Adrenal gland (tissue), 12 donors: Measurements from ENCODE around the gene POGZ. TPM values are rescaled to one million over a fixed set of nuclear protein-coding genes. Genes with fewer than 3 reads are reported as not detected.

ENCODE experiments used
- DNase-seq, 7 donors: peaks; one replicate each; pipeline ENCODE4 v3.0.0-alpha.2; 2019 to 2020
- H3K27ac ChIP-seq, 5 donors: fragments of 200-600 bp; sonication (generic) in 4 of 5; 1 replicate in 3 of 5; 2 replicates in 2 of 5; pipeline versions ENCODE4 v1.5.1 to v1.8.0; 2016 to 2020; ENCODE audit warnings: mild to moderate bottlenecking in 1 of 5
- H3K27me3 ChIP-seq: fragments of 200-600 bp; 2 replicates; pipeline ENCODE4 v1.8.0; 2021
- H3K36me3 ChIP-seq, 2 donors: fragments of 200-600 bp; replicated peaks in 1 of 2; 1 replicate in 1 of 2; 2 replicates in 1 of 2; pipeline versions ENCODE4 v1.5.1 to v1.8.0; 2018 to 2022
- H3K4me1 ChIP-seq, 2 donors: fragments of 200-600 bp; replicated peaks in 1 of 2; 1 replicate in 1 of 2; 2 replicates in 1 of 2; pipeline versions ENCODE4 v1.5.1 to v1.8.0; 2018 to 2021
- H3K4me3 ChIP-seq, 4 donors: fragments of 200-600 bp; sonication (generic) in 3 of 4; one replicate each; pipeline ENCODE4 v1.5.1; 2016 to 2018
- H3K9me3 ChIP-seq, 3 donors: fragments of 200-600 bp; sonication (generic) in 1 of 3; replicated peaks in 1 of 3; 1 replicate in 2 of 3; 2 replicates in 1 of 3; pipeline versions ENCODE4 v1.5.1 to v1.8.0; 2016 to 2021
- CTCF ChIP-seq, 6 experiments: fragments of 450-650 bp in 4 of 6; fragments of 200-600 bp in 2 of 6; sonication (generic) in 1 of 6; IDR thresholded peaks; 1 replicate in 5 of 6; 2 replicates in 1 of 6; pipeline versions ENCODE4 v1.5.1 to v1.8.0; 2016 to 2021; ENCODE audit warnings: antibody characterized with exemption in 6 of 6, mild to moderate bottlenecking in 2 of 6, moderate library complexity in 1 of 6
- POLR2A ChIP-seq, 2 donors: fragments of 450-650 bp; IDR thresholded peaks; one replicate each; pipeline ENCODE4 v1.6.1; 2017; ENCODE audit warnings: antibody characterized with exemption in 2 of 2, mild to moderate bottlenecking in 2 of 2, moderate library complexity in 1 of 2
- WGBS, 4 donors: extraction: QIAGEN DNeasy Blood & Tissue Kit in 2 of 4; methylation state at CpG; one replicate each; pipeline versions ENCODE4 v1.1.5 to v1.1.7; 2013 to 2017; 5-methylcytosine and 5-hydroxymethylcytosine counted together
- intact Hi-C, 2 donors: fragments of 100-400 bp; cut with DNase I; formaldehyde crosslinking; loops; one replicate each; pipeline versions ENCODE4 v1.14.1 to v1.15.0; 2022 to 2023
- polyA plus RNA-seq, 3 donors: library from polyadenylated mRNA; stranded (reverse); fragments of 200-250 nt in 2 of 3; fragments of 350-450 nt in 1 of 3; fragmentation: Illumina TruSeq in 1 of 3; extraction: RNeasy Lipid Tissue Mini Kit (QIAGEN cat#74804) in 1 of 3; gene quantifications; one replicate each; pipeline ENCODE4 v1.2.3, GENCODE V29; 2013 to 2014
- total RNA-seq, 9 donors: library from RNA; depleted of rRNA in 4 of 9; stranded (reverse); fragments of >200 nt in 4 of 9; fragments of 120-200 nt in 1 of 9; fragmentation: NEBNext Ultra II Directional in 1 of 9; extraction: Animal tissue kit (Norgen Biotek cat#: 25700) in 1 of 9; gene quantifications; one replicate each; pipeline versions ENCODE4 v1.1.0 to v1.2.4, GENCODE V29; 2013 to 2023
- donor health status: healthy with polysubstance abuse.
- donor health status: Bipolar disorder and iron deficiency.
- donor health status: DM: yes; HTN: yes; CAD: no.
- donor health status: DM: no; HTN: no; CAD: no.
- donor health status: DM: no; HTN: no; CAD: no.
- donor health status: DM: yes; HTN: yes; CAD: no.

Gene POGZ
- total and polyA plus RNA-seq, 12 donors, result 24.0 to 117 (median 61.9) TPM

DNA sequence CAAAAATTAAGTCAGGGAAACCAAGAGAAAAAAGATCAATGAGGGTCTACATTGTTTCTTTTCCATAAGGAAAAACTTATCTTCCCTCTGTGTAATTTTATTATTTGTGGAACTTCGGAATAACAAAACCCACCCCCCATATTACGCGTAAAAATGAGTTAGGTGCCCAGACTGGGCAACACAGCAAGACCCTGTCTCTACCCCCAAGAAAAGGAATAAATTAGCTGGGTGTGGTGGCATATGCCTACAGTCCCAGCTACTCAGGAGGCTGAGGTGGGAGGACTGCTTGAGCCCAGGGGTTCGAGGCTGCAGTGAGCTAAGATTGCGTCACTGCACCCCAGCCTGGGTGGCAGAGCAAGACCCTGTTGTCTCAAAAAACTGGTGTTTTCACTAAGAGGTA is 39.5 kb downstream of the POGZ start:
- intact Hi-C loops, result loop anchor here in 1 of 2 donors (2.0 kb wide), 1 partner anchor 15 kb away; no protein-coding TSS in a partner anchor
- Histone ChIP-seq H3K27ac (no peak overlapping the region), H3K36me3 (peaks cover 0 to 77% of the 10 kb centered on the region in 2 donors), H3K4me1 (peaks cover 0 to 2% of the 10 kb centered on the region in 2 donors), H3K27me3 (no peaks in the 10 kb centered on the region), H3K4me3 (no peak overlapping the region), H3K9me3 (no peaks in the 10 kb centered on the region)
- DNase-seq, result no peak
- no peak for TF ChIP-seq CTCF (IDR thresholded peaks at IDR 0.05)
- TF ChIP-seq POLR2A (IDR thresholded peaks at IDR 0.05), result no peak
- 75 to 95% (median 77%) methylated on average over 5 of the region's 5 CpGs for WGBS, 4 donors

GRCh38 chr1:151418081-151418480 is 41.2 kb downstream of the POGZ start:
- intact Hi-C loops, result no loop called here

GRCh38 chr1:151416231-151416630 is 43.1 kb downstream of the POGZ start:
- DNase-seq, result peak in 2 of 7 donors; percentile 17 to 47
- Histone ChIP-seq H3K4me3 (no peak overlapping the region), H3K27me3 (no peaks in the 10 kb centered on the region), H3K27ac (no peak overlapping the region), H3K36me3 (peaks cover 0 to 65% of the 10 kb centered on the region in 2 donors), H3K9me3 (no peaks in the 10 kb centered on the region), H3K4me1 (no peaks in the 10 kb centered on the region)
- intact Hi-C loops, result no loop called here
- 92 to 97% (median 95%) methylated on average over 4 of the region's 4 CpGs for WGBS, 4 donors
- no peak for TF ChIP-seq POLR2A (IDR thresholded peaks at IDR 0.05)

More at GRCh38 chr1:151418081-151418480, 41.2 kb downstream of the POGZ start:
- peaks cover 0 to 69% of the 10 kb centered on the region in 2 donors for H3K36me3 ChIP-seq
- no peak overlapping the region for H3K27ac ChIP-seq
- no peak for DNase-seq
- no peaks in the 10 kb centered on the region for H3K4me1 ChIP-seq
- TF ChIP-seq POLR2A (IDR thresholded peaks at IDR 0.05) (no peak), CTCF (IDR thresholded peaks at IDR 0.05) (no peak)
- no peaks in the 10 kb centered on the region for H3K27me3 ChIP-seq
- WGBS, 4 donors, result 95 to 100% (median 96%) methylated on average over 3 of the region's 3 CpGs
- H3K9me3 ChIP-seq, result no peaks in the 10 kb centered on the region
- H3K4me3 ChIP-seq, result no peak overlapping the region

- Histone ChIP-seq H3K27me3 (no peaks in the 10 kb centered on the region), H3K36me3 (peaks cover 0 to 86% of the 10 kb centered on the region in 2 donors), H3K9me3 (no peaks in the 10 kb centered on the region), H3K4me3 (no peak overlapping the region), H3K27ac (no peak overlapping the region), H3K4me1 (no peaks in the 10 kb centered on the region)
- intact Hi-C loops, result no loop called here
- TF ChIP-seq CTCF (IDR thresholded peaks at IDR 0.05) (no peak), POLR2A (IDR thresholded peaks at IDR 0.05) (no peak)
- 85 to 89% (median 87%) methylated on average over 2 of the region's 2 CpGs for WGBS, 4 donors
- no peak for DNase-seq
Observed at GRCh38 chr1:151411884-151412283, 47.4 kb downstream of the POGZ start.

- no peak for DNase-seq
Observed at GRCh38 chr1:151408891-151409290, 50.4 kb downstream of the POGZ start.

More at GRCh38 chr1:151408891-151409290, 50.4 kb downstream of the POGZ start:
- no peaks in the 10 kb centered on the region for H3K27me3 ChIP-seq
- peak overlapping the region in 1 of 5 donors; percentile 15 for H3K27ac ChIP-seq
- peaks cover 0 to 84% of the 10 kb centered on the region in 2 donors for H3K36me3 ChIP-seq
- no peaks in the 10 kb centered on the region for H3K9me3 ChIP-seq
- no peak overlapping the region for H3K4me3 ChIP-seq
- H3K4me1 ChIP-seq, result no peaks in the 10 kb centered on the region
- TF ChIP-seq POLR2A (IDR thresholded peaks at IDR 0.05) (no peak), CTCF (IDR thresholded peaks at IDR 0.05) (no peak)
- intact Hi-C loops, result loop anchor here in 1 of 2 donors (10.0 kb wide), 1 partner anchor 124 kb away; the partner anchor contains the start of gene ZNF687
